OCI-LY7 (cell line): ENCODE measurements around the gene GPLD1. TPM values are rescaled to one million over a fixed set of nuclear protein-coding genes. Genes with fewer than 3 reads are reported as not detected.

Source experiments
- BruUV-seq: library from RNA; stranded (reverse); fragments of 400-500 nt; replicated peaks from 2 replicates; lab custom pipeline; 2021; lab: Mats Ljungman, UMichigan
- CTCF ChIA-PET: fragments of 300-600 bp; sonication (Branson Sonifier 250); formaldehyde crosslinking; loops from one replicate; lab custom pipeline; 2022; ENCODE audit warnings: antibody characterized with exemption; ENCODE audit not compliant: unreplicated experiment; lab: Charles Lee
- POLR2A ChIA-PET: fragments of 300-600 bp; sonication (Branson Sonifier 250); formaldehyde crosslinking; loops from one replicate; lab custom pipeline; 2022; ENCODE audit warnings: antibody characterized with exemption; lab: Charles Lee
- DNase-seq: peaks from one replicate; pipeline ENCODE4 v3.0.0-alpha.2; 2015; ENCODE audit warnings: low spot score
- H2AFZ ChIP-seq: fragments of 200-600 bp; sonication (generic), shearing (Covaris generic); 2 replicates; pipeline ENCODE4 v1.6.1; 2014; ENCODE audit warnings: mild to moderate bottlenecking, antibody characterized with exemption, low read length, moderate library complexity
- H3K27ac ChIP-seq: fragments of 200-600 bp; sonication (generic); 2 replicates; pipeline ENCODE4 v1.5.1; 2014; ENCODE audit warnings: mixed run types, low read depth, mild to moderate bottlenecking, moderate library complexity, low read length, inconsistent platforms; ENCODE audit not compliant: poor library complexity, severe bottlenecking
- H3K36me3 ChIP-seq: fragments of 200-600 bp; sonication (generic); 2 replicates; pipeline ENCODE4 v1.6.1; 2014; ENCODE audit warnings: mild to moderate bottlenecking, antibody characterized with exemption, low read length, moderate library complexity, mixed read lengths; ENCODE audit not compliant: insufficient read depth
- H3K4me1 ChIP-seq: fragments of 200-600 bp; sonication (generic); 2 replicates; pipeline ENCODE4 v1.5.1; 2014; ENCODE audit warnings: mild to moderate bottlenecking, low read length; ENCODE audit not compliant: insufficient read depth, poor library complexity, severe bottlenecking
- H3K4me2 ChIP-seq: fragments of 200-600 bp; sonication (generic); 2 replicates; pipeline ENCODE4 v1.6.1; 2014; ENCODE audit warnings: mild to moderate bottlenecking, low read length
- H3K4me3 ChIP-seq: fragments of 200-600 bp; sonication (generic); 2 replicates; pipeline ENCODE4 v1.5.1; 2014; ENCODE audit warnings: mild to moderate bottlenecking, low read depth, low read length; ENCODE audit not compliant: poor library complexity, severe bottlenecking
- H3K79me2 ChIP-seq: fragments of 200-600 bp; sonication (generic); 2 replicates; pipeline ENCODE4 v1.6.1; 2016; ENCODE audit warnings: low read depth, mild to moderate bottlenecking, low read length, moderate library complexity, mixed read lengths; ENCODE audit not compliant: insufficient read depth
- H3K9me2 ChIP-seq: fragments of 200-600 bp; sonication (generic); 2 replicates; pipeline ENCODE4 v1.6.1; 2016; ENCODE audit warnings: mild to moderate bottlenecking, low read length, mixed read lengths; ENCODE audit not compliant: insufficient read depth
- H3K9me3 ChIP-seq: fragments of 200-600 bp; sonication (generic); 2 replicates; pipeline ENCODE4 v1.6.1; 2014; ENCODE audit warnings: mild to moderate bottlenecking, mixed run types, low read length, mixed read lengths
- H4K20me1 ChIP-seq: fragments of 200-600 bp; sonication (generic); 2 replicates; pipeline ENCODE4 v1.6.1; 2014; ENCODE audit warnings: mild to moderate bottlenecking, antibody characterized with exemption, low read length, moderate library complexity, mixed read lengths; ENCODE audit not compliant: insufficient read depth
- CTCF ChIP-seq: fragments of 200-600 bp; sonication (generic); conservative IDR thresholded peaks from 2 replicates; pipeline ENCODE4 v1.5.1; 2014; ENCODE audit warnings: mild to moderate bottlenecking, antibody characterized with exemption, low read length, moderate library complexity, mixed read lengths
- EZH2phosphoT487 ChIP-seq: fragments of 200-600 bp; sonication (generic); IDR thresholded peaks from 2 replicates; pipeline ENCODE4 v1.6.1; 2018; ENCODE audit warnings: low read depth, borderline replicate concordance, mild to moderate bottlenecking, mixed run types, antibody characterized with exemption, low read length, moderate library complexity, mixed read lengths
- intact Hi-C: fragments of 100-400 bp; cut with micrococcal nuclease; formaldehyde crosslinking; loops from one replicate; pipeline ENCODE4 v1.10.0; 2022; ENCODE audit not compliant: unreplicated experiment
- total RNA-seq, 2 experiments: library from RNA; depleted of rRNA in 1 of 2; stranded (reverse); fragments of >200 nt in 1 of 2; shearing (Covaris generic) in 1 of 2; gene quantifications; 2 replicates each; pipeline ENCODE4 v1.2.3, GENCODE V29; 2014 to 2022

The GPLD1 gene
- total RNA-seq, 2 experiments from 2014 or later = 55.6 to 60.7 TPM

GRCh38 chr6:24448396-24448795 is 41.0 kb downstream of the GPLD1 start:
- TF ChIP-seq EZH2phosphoT487 = no peak
- TF ChIP-seq CTCF = no peak
- POLR2A ChIA-PET = interaction anchor here (0.5 kb wide), 1 partner anchor 617 kb away, joined by 3 read pairs; no protein-coding TSS in a partner anchor
- Histone ChIP-seq H3K4me2 (no peak overlapping the region), H3K4me1 (no peaks in the 10 kb centered on the region), H4K20me1 (no peaks in the 10 kb centered on the region), H3K9me2 (no peaks in the 10 kb centered on the region), H3K79me2 (no peaks in the 10 kb centered on the region), H3K4me3 (no peak overlapping the region), H3K9me3 (no peaks in the 10 kb centered on the region), H3K36me3 (peaks cover 46% of the 10 kb centered on the region), H2AFZ (no peak overlapping the region), H3K27ac (no peak overlapping the region)
- CTCF ChIA-PET = no interaction called here
- DNase-seq = no peak
- no TSS peak for BruUV-seq
- intact Hi-C loops = no loop called here

- no peak overlapping the region for H2AFZ ChIP-seq
- H3K4me2 ChIP-seq = no peak overlapping the region
- ChIA-PET CTCF (no interaction called here), POLR2A (interaction anchor here (0.6 kb wide), 1 partner anchor 14 kb away, joined by 3 read pairs; no protein-coding TSS in a partner anchor)
- H3K36me3 ChIP-seq = peaks cover 50% of the 10 kb centered on the region
- no TSS peak for BruUV-seq
- no peak overlapping the region for H3K4me3 ChIP-seq
- no peaks in the 10 kb centered on the region for H4K20me1 ChIP-seq
- DNase-seq = no peak
- H3K79me2 ChIP-seq = no peaks in the 10 kb centered on the region
- no peak overlapping the region for H3K27ac ChIP-seq
- H3K4me1 ChIP-seq = no peaks in the 10 kb centered on the region
- intact Hi-C loops = no loop called here
- H3K9me2 ChIP-seq = no peaks in the 10 kb centered on the region
- TF ChIP-seq CTCF (no peak), EZH2phosphoT487 (no peak)
- no peaks in the 10 kb centered on the region for H3K9me3 ChIP-seq
These were observed 42.7 kb downstream of the GPLD1 start for GRCh38 chr6:24446670-24447069.

- no TSS peak for BruUV-seq
- Histone ChIP-seq H4K20me1 (no peaks in the 10 kb centered on the region), H3K4me1 (no peaks in the 10 kb centered on the region), H3K27ac (no peak overlapping the region), H3K9me2 (no peaks in the 10 kb centered on the region), H3K79me2 (no peaks in the 10 kb centered on the region), H3K9me3 (no peaks in the 10 kb centered on the region), H2AFZ (no peak overlapping the region), H3K4me3 (no peak overlapping the region), H3K4me2 (no peak overlapping the region), H3K36me3 (peaks cover 59% of the 10 kb centered on the region)
- ChIA-PET CTCF (no interaction called here), POLR2A (no interaction called here)
- intact Hi-C loops = no loop called here
- no peak for TF ChIP-seq EZH2phosphoT487
- no peak for TF ChIP-seq CTCF
- no peak for DNase-seq
These were observed 43.7 kb downstream of the GPLD1 start for GRCh38 chr6:24445704-24446103.
